Upper lobe of right lung (tissue), 1 donor: Measurements from ENCODE around the gene COQ4. TPM values are rescaled to one million over a fixed set of nuclear protein-coding genes. Genes with fewer than 3 reads are reported as not detected.
A peak's percentile ranks its signal among the peaks of the same experiment; 100 is the strongest.

Experiments used
- ATAC-seq: fragments of 200-7000 bp; cut with Tn5 transposase; one replicate; pipeline ENCODE4 v1.9.1; 2020; ENCODE audit warnings: mild to moderate bottlenecking, moderate library complexity
- DNase-seq: peaks from one replicate; pipeline ENCODE4 v3.0.0-alpha.2; 2020
- H3K27ac ChIP-seq: fragments of 200-600 bp; one replicate; pipeline ENCODE4 v1.8.0; 2022
- H3K27me3 ChIP-seq: fragments of 200-600 bp; one replicate; pipeline ENCODE4 v1.8.0; 2022; ENCODE audit warnings: mild to moderate bottlenecking
- H3K36me3 ChIP-seq: fragments of 200-600 bp; one replicate; pipeline ENCODE4 v1.8.0; 2022
- H3K4me1 ChIP-seq: fragments of 200-600 bp; one replicate; pipeline ENCODE4 v1.8.0; 2022
- H3K4me3 ChIP-seq: fragments of 200-600 bp; one replicate; pipeline ENCODE4 v1.8.0; 2022; ENCODE audit warnings: mild to moderate bottlenecking
- H3K9me3 ChIP-seq: fragments of 200-600 bp; one replicate; pipeline ENCODE4 v1.8.0; 2022
- intact Hi-C: fragments of 100-400 bp; cut with DNase I; formaldehyde crosslinking; loops from one replicate; pipeline ENCODE4 v1.11.0; 2022
- total RNA-seq: library from RNA; stranded (reverse); fragmentation: NEBNext Ultra II Directional; extraction: Animal tissue kit (Norgen Biotek cat#: 25700); gene quantifications from one replicate; pipeline ENCODE4 v1.2.1, GENCODE V29; 2021
- TF ChIP-seq, protein P1 (sequence below): fragments of 200-600 bp; IDR thresholded peaks from one replicate; pipeline ENCODE4 v1.8.0; 2022; ENCODE audit warnings: antibody characterized with exemption
- donor health status: DM: no; HTN: yes; CAD: no; lungs with severe emphysema.

COQ4 gene
- total RNA-seq, 1 donor from 2014 or later, result 31.0 TPM

- no peaks in the 10 kb centered on the region for H3K27me3 ChIP-seq
- H3K4me1 ChIP-seq, result no peaks in the 10 kb centered on the region
- intact Hi-C loops, result no loop called here
- ATAC-seq, result no peak
- no peaks in the 10 kb centered on the region for H3K9me3 ChIP-seq
- H3K36me3 ChIP-seq, result peaks cover 44% of the 10 kb centered on the region
- no peak overlapping the region for H3K27ac ChIP-seq
- TF ChIP-seq, protein P1, sequence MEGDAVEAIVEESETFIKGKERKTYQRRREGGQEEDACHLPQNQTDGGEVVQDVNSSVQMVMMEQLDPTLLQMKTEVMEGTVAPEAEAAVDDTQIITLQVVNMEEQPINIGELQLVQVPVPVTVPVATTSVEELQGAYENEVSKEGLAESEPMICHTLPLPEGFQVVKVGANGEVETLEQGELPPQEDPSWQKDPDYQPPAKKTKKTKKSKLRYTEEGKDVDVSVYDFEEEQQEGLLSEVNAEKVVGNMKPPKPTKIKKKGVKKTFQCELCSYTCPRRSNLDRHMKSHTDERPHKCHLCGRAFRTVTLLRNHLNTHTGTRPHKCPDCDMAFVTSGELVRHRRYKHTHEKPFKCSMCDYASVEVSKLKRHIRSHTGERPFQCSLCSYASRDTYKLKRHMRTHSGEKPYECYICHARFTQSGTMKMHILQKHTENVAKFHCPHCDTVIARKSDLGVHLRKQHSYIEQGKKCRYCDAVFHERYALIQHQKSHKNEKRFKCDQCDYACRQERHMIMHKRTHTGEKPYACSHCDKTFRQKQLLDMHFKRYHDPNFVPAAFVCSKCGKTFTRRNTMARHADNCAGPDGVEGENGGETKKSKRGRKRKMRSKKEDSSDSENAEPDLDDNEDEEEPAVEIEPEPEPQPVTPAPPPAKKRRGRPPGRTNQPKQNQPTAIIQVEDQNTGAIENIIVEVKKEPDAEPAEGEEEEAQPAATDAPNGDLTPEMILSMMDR, result no peak
- H3K4me3 ChIP-seq, result no peak overlapping the region
- DNase-seq, result no peak
These were observed 13.1 kb upstream of the COQ4 start for GRCh38 chr9:128309551-128309950.

DNA sequence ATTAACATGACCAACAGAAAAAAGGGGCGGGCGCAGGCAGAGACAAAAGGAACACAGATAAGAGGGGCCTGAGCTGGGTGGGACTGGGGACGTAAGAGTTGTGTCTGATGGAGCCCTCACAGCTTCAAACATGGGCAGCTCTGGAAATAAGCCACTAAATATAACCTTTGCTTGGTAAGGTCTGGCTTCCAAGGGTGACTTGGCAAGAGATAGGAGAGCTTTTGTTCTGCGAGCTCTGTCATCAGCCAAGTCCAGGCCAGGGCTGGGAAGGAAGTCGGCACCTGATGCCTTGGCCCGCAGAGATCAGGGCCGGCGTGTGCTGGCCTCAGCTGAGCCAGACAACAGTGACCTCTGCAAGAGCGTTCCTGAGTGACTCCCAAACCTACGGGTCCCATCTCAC is 12.2 kb upstream of the COQ4 start:
- DNase-seq, result no peak
- Histone ChIP-seq H3K9me3 (no peaks in the 10 kb centered on the region), H3K27me3 (no peaks in the 10 kb centered on the region), H3K4me3 (no peak overlapping the region), H3K27ac (no peak overlapping the region), H3K4me1 (no peaks in the 10 kb centered on the region), H3K36me3 (peaks cover 53% of the 10 kb centered on the region)
- TF ChIP-seq, protein P1, result no peak
- ATAC-seq, result no peak
- intact Hi-C loops, result no loop called here

DNA sequence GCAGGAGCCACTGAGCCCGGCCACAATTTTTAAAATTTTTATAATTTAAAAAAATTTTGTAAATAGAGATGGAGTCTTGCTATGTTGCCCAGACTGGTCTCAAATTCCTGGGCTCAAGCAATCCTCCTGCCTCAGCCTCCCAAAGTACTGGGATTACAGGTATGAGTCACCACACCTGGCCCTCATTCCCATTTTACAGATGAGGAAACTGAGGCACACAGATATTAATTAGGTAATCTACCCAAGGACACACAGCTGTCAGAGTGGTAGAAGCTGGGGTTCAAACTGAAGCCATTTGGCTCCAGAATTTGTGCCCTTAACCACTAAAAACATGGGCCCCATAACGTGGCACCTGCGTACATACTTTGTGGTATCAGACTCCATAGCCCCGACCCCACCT is 7.9 kb upstream of the COQ4 start:
- no peaks in the 10 kb centered on the region for H3K9me3 ChIP-seq
- no peak overlapping the region for H3K4me3 ChIP-seq
- H3K27me3 ChIP-seq, result no peaks in the 10 kb centered on the region
- intact Hi-C loops, result no loop called here
- DNase-seq, result no peak
- peaks cover 65% of the 10 kb centered on the region for H3K36me3 ChIP-seq
- ATAC-seq, result no peak
- no peaks in the 10 kb centered on the region for H3K4me1 ChIP-seq
- no peak overlapping the region for H3K27ac ChIP-seq
- TF ChIP-seq, protein P1, result no peak

DNA sequence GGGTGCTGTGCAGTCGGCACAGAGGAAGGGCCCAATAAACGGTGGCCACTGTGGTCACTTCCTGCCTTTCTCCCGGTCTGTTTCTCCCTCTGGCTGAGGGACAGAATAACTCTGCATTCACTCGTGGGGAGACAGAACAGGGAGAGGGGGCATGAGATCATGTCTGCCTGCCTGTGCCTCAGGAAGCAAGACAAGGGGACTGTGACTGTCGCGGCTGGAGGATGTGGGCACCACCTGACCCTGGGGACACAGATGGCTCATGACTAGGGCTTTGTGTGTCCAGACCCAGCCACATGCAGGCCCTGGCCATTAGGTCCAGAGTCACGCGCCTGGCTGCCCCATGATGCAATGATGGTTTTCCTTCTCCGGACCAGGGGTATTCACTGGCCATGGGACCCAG is 6.2 kb upstream of the COQ4 start:
- no peak for DNase-seq
- Histone ChIP-seq H3K36me3 (peaks cover 56% of the 10 kb centered on the region), H3K27ac (no peak overlapping the region), H3K4me3 (no peak overlapping the region), H3K27me3 (no peaks in the 10 kb centered on the region), H3K9me3 (no peaks in the 10 kb centered on the region), H3K4me1 (peaks cover 4% of the 10 kb centered on the region)
- TF ChIP-seq, protein P1, result no peak
- intact Hi-C loops, result no loop called here
- ATAC-seq, result peak; percentile 13

- intact Hi-C loops, result no loop called here
- Histone ChIP-seq H3K4me3 (no peak overlapping the region), H3K9me3 (no peaks in the 10 kb centered on the region), H3K27ac (no peak overlapping the region), H3K36me3 (peaks cover 53% of the 10 kb centered on the region), H3K27me3 (no peaks in the 10 kb centered on the region), H3K4me1 (peaks cover 8% of the 10 kb centered on the region)
- ATAC-seq (no peak), DNase-seq (no peak)
- TF ChIP-seq, protein P1, result no peak
These were observed 5.0 kb upstream of the COQ4 start for GRCh38 chr9:128317629-128318028.

GRCh38 chr9:128321343-128321742 is 1.3 kb upstream of the COQ4 start:
- ATAC-seq, result no peak
- Histone ChIP-seq H3K27ac (no peak overlapping the region), H3K36me3 (peaks cover 33% of the 10 kb centered on the region), H3K4me1 (peaks cover 18% of the 10 kb centered on the region), H3K27me3 (no peaks in the 10 kb centered on the region), H3K4me3 (peak overlapping the region; percentile 73), H3K9me3 (no peaks in the 10 kb centered on the region)
- DNase-seq, result no peak
- TF ChIP-seq, protein P1, result no peak
- intact Hi-C loops, result no loop called here
